ENCODE measurements around the gene SYT1.

The SYT1 gene

GRCh38 chr12:79252358-79253075 lies 387.9 kb downstream of the SYT1 start:
- no peaks in the 10 kb centered on the region for H3F3A ChIP-seq (ENCODE audit: insufficient read depth)
- H3K4me3 ChIP-seq (ENCODE audit: insufficient read depth, low read length, poor library complexity, severe bottlenecking) = no peak overlapping the region
- H3K27ac ChIP-seq (ENCODE audit: low read depth, low read length) = no peak overlapping the region
- no peaks in the 10 kb centered on the region for H3K9me3 ChIP-seq (ENCODE audit: insufficient read depth, low read length)
- H3K36me3 ChIP-seq (ENCODE audit: low read length) = no peaks in the 10 kb centered on the region
- no peak overlapping the region for H2AFZ ChIP-seq (ENCODE audit: low read depth, low read length, severe bottlenecking)
- no peaks in the 10 kb centered on the region for H3K9me2 ChIP-seq (replicated peaks; ENCODE audit: insufficient read depth, low read length)
- no peaks in the 10 kb centered on the region for H3K79me2 ChIP-seq (ENCODE audit: insufficient read depth, low read length)
- no peak overlapping the region for H3K9ac ChIP-seq (ENCODE audit: low read length)
- no peaks in the 10 kb centered on the region for H3K27me3 ChIP-seq (ENCODE audit: low read length)
- TF ChIP-seq, protein P1, sequence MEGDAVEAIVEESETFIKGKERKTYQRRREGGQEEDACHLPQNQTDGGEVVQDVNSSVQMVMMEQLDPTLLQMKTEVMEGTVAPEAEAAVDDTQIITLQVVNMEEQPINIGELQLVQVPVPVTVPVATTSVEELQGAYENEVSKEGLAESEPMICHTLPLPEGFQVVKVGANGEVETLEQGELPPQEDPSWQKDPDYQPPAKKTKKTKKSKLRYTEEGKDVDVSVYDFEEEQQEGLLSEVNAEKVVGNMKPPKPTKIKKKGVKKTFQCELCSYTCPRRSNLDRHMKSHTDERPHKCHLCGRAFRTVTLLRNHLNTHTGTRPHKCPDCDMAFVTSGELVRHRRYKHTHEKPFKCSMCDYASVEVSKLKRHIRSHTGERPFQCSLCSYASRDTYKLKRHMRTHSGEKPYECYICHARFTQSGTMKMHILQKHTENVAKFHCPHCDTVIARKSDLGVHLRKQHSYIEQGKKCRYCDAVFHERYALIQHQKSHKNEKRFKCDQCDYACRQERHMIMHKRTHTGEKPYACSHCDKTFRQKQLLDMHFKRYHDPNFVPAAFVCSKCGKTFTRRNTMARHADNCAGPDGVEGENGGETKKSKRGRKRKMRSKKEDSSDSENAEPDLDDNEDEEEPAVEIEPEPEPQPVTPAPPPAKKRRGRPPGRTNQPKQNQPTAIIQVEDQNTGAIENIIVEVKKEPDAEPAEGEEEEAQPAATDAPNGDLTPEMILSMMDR (IDR thresholded peaks at IDR 0.05; ENCODE audit: insufficient read depth, low read length, poor library complexity, severe bottlenecking) = no peak
- TF ChIP-seq EZH2phosphoT487 (conservative IDR thresholded peaks at IDR 0.05; ENCODE audit: low read length) = no peak
- no peaks in the 10 kb centered on the region for H4K20me1 ChIP-seq (ENCODE audit: low read depth, low read length)
- H3K4me2 ChIP-seq (ENCODE audit: low read depth, low read length, poor library complexity, severe bottlenecking) = no peak overlapping the region

DNA sequence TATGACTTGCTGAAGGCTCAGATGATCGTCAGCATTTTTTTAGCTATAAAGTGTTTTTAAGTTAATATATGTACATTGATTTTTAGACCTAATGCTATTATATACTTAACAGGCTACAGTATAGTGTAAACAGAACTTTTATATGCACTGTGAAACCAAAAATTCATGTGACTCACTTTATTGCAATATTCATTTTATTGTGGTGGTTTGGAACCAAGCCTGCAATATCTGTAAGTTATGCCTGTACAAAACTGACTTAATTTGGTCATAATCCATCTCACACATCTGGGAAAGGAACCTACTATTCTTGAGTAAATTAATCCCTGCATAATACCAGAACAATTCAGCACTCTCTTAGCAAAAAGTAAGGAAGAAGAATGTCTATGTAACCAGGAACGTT lies 390.7 kb downstream of the SYT1 start:
- no peaks in the 10 kb centered on the region for H3F3A ChIP-seq (ENCODE audit: insufficient read depth)
- H3K9me2 ChIP-seq (replicated peaks; ENCODE audit: insufficient read depth, low read length) = no peaks in the 10 kb centered on the region
- H3K27ac ChIP-seq (ENCODE audit: low read depth, low read length) = no peak overlapping the region
- H3K36me3 ChIP-seq (ENCODE audit: low read length) = no peaks in the 10 kb centered on the region
- no peak overlapping the region for H3K4me2 ChIP-seq (ENCODE audit: low read depth, low read length, poor library complexity, severe bottlenecking)
- no peak overlapping the region for H3K9ac ChIP-seq (ENCODE audit: low read length)
- H3K27me3 ChIP-seq (ENCODE audit: low read length) = no peaks in the 10 kb centered on the region
- H3K4me3 ChIP-seq (ENCODE audit: insufficient read depth, low read length, poor library complexity, severe bottlenecking) = no peak overlapping the region
- no peak for TF ChIP-seq EZH2phosphoT487 (conservative IDR thresholded peaks at IDR 0.05; ENCODE audit: low read length)
- TF ChIP-seq, protein P1 (IDR thresholded peaks at IDR 0.05; ENCODE audit: insufficient read depth, low read length, poor library complexity, severe bottlenecking) = no peak
- H2AFZ ChIP-seq (ENCODE audit: low read depth, low read length, severe bottlenecking) = no peak overlapping the region
- H4K20me1 ChIP-seq (ENCODE audit: low read depth, low read length) = no peaks in the 10 kb centered on the region
- no peaks in the 10 kb centered on the region for H3K9me3 ChIP-seq (ENCODE audit: insufficient read depth, low read length)
- no peaks in the 10 kb centered on the region for H3K79me2 ChIP-seq (ENCODE audit: insufficient read depth, low read length)

DNA sequence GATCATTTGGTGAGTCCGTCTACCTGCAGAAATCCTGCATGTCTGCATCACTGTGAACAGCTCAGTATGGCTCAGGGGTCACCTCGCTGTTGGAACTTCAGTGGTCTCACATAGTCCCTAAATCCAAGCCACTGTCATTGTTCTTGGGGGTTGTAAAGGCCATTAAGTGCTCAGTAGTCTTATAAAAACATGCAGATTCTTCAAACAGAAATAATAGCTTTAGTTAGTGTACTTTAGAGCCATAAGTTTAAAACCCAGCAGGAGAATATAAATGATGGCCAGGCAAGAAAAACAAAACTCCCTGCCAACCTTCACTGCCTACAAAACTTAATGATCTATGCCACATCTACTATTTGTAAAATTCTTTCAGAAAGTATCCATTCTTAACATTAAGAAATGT lies 396.3 kb downstream of the SYT1 start:
- H3F3A ChIP-seq (ENCODE audit: insufficient read depth) = no peaks in the 10 kb centered on the region
- H3K36me3 ChIP-seq (ENCODE audit: low read length) = no peaks in the 10 kb centered on the region
- H3K4me3 ChIP-seq (ENCODE audit: insufficient read depth, low read length, poor library complexity, severe bottlenecking) = no peak overlapping the region
- H3K9me3 ChIP-seq (ENCODE audit: insufficient read depth, low read length) = no peaks in the 10 kb centered on the region
- no peaks in the 10 kb centered on the region for H4K20me1 ChIP-seq (ENCODE audit: low read depth, low read length)
- H3K79me2 ChIP-seq (ENCODE audit: insufficient read depth, low read length) = no peaks in the 10 kb centered on the region
- H2AFZ ChIP-seq (ENCODE audit: low read depth, low read length, severe bottlenecking) = no peak overlapping the region
- no peaks in the 10 kb centered on the region for H3K27me3 ChIP-seq (ENCODE audit: low read length)
- no peak overlapping the region for H3K4me2 ChIP-seq (ENCODE audit: low read depth, low read length, poor library complexity, severe bottlenecking)
- H3K27ac ChIP-seq (ENCODE audit: low read depth, low read length) = no peak overlapping the region
- no peaks in the 10 kb centered on the region for H3K9me2 ChIP-seq (replicated peaks; ENCODE audit: insufficient read depth, low read length)
- H3K9ac ChIP-seq (ENCODE audit: low read length) = no peak overlapping the region
- TF ChIP-seq, protein P1 (IDR thresholded peaks at IDR 0.05; ENCODE audit: insufficient read depth, low read length, poor library complexity, severe bottlenecking) = no peak
- TF ChIP-seq EZH2phosphoT487 (conservative IDR thresholded peaks at IDR 0.05; ENCODE audit: low read length) = no peak
